ENCODE measurements around the gene KIF25. TPM values are rescaled to one million over a fixed set of nuclear protein-coding genes. Genes with fewer than 3 reads are reported as not detected.

KIF25 gene
- total RNA-seq, 2 donors from 2014 or later = 0.21 TPM; not detected in 1

DNA sequence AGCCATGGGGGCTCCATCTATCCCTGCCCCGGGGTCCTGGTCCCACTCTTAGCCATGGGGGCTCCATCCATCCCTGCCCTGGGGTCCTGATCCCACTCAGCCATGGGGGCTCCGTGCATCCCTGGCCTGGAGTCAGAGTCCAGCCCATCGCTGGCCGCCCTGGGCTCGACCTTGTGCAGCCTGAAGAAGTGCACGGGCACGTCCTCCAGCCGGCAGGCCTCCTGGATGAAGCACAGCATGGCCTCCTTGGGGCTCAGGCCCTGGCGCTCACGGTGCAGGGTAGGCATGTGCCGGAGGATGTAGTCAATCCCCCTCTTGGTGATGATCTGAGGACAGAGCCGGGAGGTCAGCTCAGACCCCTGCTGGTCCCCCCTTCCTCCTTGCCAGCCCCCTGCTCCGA lies 66.0 kb downstream of the KIF25 start:
- intact Hi-C loops (cut with DNase I) = loop anchor here (5.0 kb wide), 2 partner anchors 54 to 69 kb away; no protein-coding TSS in a partner anchor
- H3K4me1 ChIP-seq = no peaks in the 10 kb centered on the region

DNA sequence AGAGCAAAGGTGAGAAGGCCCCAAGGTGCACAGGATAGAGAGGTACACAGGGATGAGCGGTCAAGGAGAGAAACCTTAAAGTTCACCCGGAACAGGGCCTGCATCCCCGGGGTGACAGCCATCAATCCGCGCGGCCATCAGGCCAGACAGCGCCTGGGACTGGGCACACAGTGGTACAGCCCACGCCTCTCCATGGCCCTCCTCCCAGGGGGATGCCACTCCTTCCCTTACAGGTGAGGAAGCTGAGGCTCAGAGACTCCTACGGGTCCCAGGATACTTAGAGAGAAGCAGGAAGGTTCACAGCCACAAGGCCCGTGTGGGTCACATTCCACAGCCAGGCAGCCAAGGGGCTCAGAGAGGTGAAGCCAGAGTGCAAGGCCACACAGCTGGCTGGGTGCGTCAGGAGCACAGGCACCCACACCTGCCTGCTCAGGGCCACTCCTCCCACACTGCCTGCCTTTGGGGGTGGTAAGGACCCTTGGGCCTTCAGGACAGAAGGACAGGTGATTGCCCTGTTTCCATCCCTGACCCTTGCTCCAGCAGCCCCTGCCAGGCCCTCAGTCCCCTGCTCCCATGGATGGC lies 66.8 kb downstream of the KIF25 start:
- no peak overlapping the region for H3K9ac ChIP-seq (ENCODE audit: low read depth in 2 of 2, low read length in 2 of 2)
- H3K4me1 ChIP-seq = no peaks in the 10 kb centered on the region
- no peak overlapping the region for H3K27ac ChIP-seq
- DNase-seq = no peak
- no peaks in the 10 kb centered on the region for H3K9me3 ChIP-seq
- no peaks in the 10 kb centered on the region for H3K27me3 ChIP-seq
- TF ChIP-seq, protein P1, sequence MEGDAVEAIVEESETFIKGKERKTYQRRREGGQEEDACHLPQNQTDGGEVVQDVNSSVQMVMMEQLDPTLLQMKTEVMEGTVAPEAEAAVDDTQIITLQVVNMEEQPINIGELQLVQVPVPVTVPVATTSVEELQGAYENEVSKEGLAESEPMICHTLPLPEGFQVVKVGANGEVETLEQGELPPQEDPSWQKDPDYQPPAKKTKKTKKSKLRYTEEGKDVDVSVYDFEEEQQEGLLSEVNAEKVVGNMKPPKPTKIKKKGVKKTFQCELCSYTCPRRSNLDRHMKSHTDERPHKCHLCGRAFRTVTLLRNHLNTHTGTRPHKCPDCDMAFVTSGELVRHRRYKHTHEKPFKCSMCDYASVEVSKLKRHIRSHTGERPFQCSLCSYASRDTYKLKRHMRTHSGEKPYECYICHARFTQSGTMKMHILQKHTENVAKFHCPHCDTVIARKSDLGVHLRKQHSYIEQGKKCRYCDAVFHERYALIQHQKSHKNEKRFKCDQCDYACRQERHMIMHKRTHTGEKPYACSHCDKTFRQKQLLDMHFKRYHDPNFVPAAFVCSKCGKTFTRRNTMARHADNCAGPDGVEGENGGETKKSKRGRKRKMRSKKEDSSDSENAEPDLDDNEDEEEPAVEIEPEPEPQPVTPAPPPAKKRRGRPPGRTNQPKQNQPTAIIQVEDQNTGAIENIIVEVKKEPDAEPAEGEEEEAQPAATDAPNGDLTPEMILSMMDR (IDR thresholded peaks at IDR 0.05) = no peak
- H3K4me3 ChIP-seq = no peak overlapping the region
- intact Hi-C loops (cut with DNase I) = loop anchor here (5.0 kb wide), 2 partner anchors 53 to 68 kb away; no protein-coding TSS in a partner anchor
- H3K36me3 ChIP-seq = no peaks in the 10 kb centered on the region

More for the DNA sequence above, 66.0 kb downstream of the KIF25 start:
- H3K9me3 ChIP-seq = no peaks in the 10 kb centered on the region
- no peak for DNase-seq
- no peak overlapping the region for H3K27ac ChIP-seq
- TF ChIP-seq, protein P1 (IDR thresholded peaks at IDR 0.05) = no peak
- H3K9ac ChIP-seq (ENCODE audit: low read depth in 2 of 2, low read length in 2 of 2) = no peak overlapping the region
- no peak overlapping the region for H3K4me3 ChIP-seq
- H3K36me3 ChIP-seq = no peaks in the 10 kb centered on the region
- H3K27me3 ChIP-seq = no peaks in the 10 kb centered on the region

DNA sequence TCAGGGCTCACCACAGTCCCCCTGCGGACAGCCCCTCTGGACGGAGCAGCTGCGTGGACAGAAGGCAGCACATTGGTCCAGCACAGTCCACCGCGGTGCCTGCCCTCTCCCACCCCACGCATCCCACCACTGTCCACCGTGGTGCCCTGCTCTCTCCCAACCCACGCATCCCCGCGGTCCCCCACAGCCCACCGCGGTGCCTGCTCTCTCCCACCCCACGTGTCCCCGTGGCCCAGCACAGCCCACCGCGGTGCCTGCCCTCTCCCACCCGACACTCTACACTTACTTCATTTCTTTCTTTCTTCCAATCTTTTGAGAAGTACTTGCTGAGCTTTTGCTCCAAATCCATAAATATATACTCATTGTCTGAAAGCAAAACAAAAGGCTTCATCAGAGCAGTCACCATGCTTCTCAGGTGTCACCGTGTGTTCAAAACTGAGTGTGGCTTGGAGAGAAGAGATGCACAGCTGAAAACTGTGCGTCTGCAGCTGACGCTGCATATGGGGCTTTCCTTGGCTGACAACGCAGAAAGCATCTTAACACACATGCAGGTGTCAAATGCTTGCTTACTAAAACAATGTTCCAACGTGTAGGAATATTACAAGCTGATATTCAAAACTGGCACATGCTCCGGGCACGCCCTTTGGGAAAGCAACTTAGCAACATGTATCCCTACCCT lies 69.7 kb downstream of the KIF25 start:
- intact Hi-C loops (cut with DNase I) = no loop called here
- no peak overlapping the region for H3K9ac ChIP-seq (ENCODE audit: low read depth in 2 of 2, low read length in 2 of 2)
- no peak for DNase-seq
- H3K27ac ChIP-seq = no peak overlapping the region
- no peaks in the 10 kb centered on the region for H3K4me1 ChIP-seq
- H3K27me3 ChIP-seq = no peaks in the 10 kb centered on the region
- H3K36me3 ChIP-seq = no peaks in the 10 kb centered on the region
- no peaks in the 10 kb centered on the region for H3K9me3 ChIP-seq
- TF ChIP-seq, protein P1 (IDR thresholded peaks at IDR 0.05) = no peak
- H3K4me3 ChIP-seq = no peak overlapping the region

DNA sequence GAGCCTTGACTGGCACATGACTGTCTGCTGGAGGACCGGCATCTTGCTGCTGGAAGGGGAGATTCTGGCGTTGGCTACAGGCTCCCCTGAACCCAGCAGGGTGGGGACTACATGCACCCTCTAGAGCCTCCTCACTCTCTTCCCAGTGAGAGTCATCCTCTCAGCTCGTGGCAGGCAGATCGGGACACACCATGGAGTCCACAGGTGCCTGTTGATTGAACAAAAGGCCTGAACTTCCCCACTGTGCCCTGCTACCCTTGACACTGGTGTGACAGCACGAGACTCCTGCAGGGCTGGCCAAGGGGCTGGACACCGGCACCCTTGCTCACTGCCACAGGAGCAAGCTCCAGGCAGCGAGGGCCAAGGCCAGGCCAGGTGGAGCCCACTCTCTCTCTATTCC lies 73.3 kb downstream of the KIF25 start:
- no peak for DNase-seq
- H3K9me3 ChIP-seq = no peaks in the 10 kb centered on the region
- TF ChIP-seq, protein P1 (IDR thresholded peaks at IDR 0.05) = no peak
- no peaks in the 10 kb centered on the region for H3K4me1 ChIP-seq
- no peaks in the 10 kb centered on the region for H3K36me3 ChIP-seq
- no peak overlapping the region for H3K9ac ChIP-seq (ENCODE audit: low read depth in 2 of 2, low read length in 2 of 2)
- no peak overlapping the region for H3K4me3 ChIP-seq
- intact Hi-C loops (cut with DNase I) = no loop called here
- H3K27ac ChIP-seq = no peak overlapping the region
- no peaks in the 10 kb centered on the region for H3K27me3 ChIP-seq

DNA sequence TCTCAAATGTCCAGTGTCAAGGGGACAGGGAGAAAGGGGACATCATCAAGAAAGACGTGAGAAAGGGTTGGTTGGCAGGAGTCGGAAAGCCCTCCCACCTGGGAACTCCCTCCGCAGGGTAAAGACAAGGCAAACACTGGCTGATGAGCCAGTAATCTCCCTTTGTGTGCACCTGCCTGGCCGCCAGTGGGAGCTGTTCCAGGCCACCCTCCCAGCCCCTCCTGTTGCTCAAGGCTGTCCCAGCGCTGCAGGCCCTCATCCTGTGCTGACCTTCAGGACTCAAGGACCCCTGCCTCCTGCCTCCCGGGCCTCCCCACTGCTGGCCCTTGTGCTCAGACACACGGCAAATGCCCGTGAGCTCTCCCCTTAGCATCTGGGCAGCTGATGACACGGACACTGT lies 74.1 kb downstream of the KIF25 start:
- Histone ChIP-seq H3K4me1 (no peaks in the 10 kb centered on the region), H3K9ac (ENCODE audit: low read depth in 2 of 2, low read length in 2 of 2) (no peak overlapping the region), H3K36me3 (no peaks in the 10 kb centered on the region), H3K9me3 (no peaks in the 10 kb centered on the region), H3K4me3 (no peak overlapping the region), H3K27me3 (no peaks in the 10 kb centered on the region), H3K27ac (no peak overlapping the region)
- DNase-seq = peak; percentile 37
- intact Hi-C loops (cut with DNase I) = no loop called here
- TF ChIP-seq, protein P1 (IDR thresholded peaks at IDR 0.05) = no peak

Measured in colonic mucosa (tissue), 4 donors.